SH-SY5Y (cell line): ENCODE data around the gene SLC22A7.

ENCODE experiments used
- GATA2 ChIP-seq: IDR thresholded peaks from 2 replicates; pipeline ENCODE4 v1.6.1; 2011; ENCODE audit warnings: mild to moderate bottlenecking, low read depth, low read length
- GATA3 ChIP-seq: IDR thresholded peaks from 2 replicates; pipeline ENCODE4 v1.6.1; 2011; ENCODE audit warnings: low read depth, mild to moderate bottlenecking, low read length, moderate library complexity

DNA sequence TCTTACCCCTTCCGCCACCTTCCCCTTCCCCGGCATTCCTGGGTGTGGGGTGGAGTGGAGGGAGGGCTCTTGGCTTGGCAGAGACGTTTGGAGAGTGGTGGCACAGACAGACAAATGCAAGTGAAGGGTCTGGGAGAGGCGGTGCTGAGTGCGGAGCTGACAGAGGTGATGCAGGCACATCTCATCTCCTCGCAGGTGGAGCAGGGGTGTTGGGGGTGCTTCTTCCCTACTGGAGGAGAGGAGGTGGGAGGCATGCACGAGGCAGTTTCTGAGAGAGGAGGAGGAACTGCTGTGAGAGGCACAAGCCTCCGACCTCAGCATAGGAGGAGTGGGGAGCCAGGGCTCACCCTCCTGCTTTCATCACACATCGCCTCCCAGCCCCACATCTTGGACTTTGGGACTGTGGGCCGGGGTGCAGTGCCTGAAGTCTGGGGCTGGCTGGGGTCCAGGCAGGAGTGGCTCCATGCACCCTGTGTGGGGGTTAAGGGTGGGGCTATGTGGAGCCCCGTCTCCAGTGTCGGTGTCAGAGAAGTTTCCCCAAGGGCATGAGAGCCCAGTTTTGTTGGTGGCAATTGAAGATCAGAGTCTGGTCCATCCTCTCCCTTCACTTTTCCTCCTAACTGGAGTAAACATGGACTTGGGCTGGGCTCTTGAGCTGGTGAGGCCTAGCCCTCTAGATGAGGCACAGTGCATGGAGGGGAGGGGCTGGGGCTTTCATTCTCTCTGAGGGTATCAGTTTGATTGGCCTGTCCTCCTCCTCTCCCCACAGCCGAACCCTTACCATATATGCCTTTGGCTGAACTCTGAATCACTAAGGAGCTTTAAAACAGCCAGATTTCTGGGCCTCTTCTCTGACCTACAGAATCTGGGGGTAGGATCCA, 20.2 kb upstream of the SLC22A7 start:
- no peak for TF ChIP-seq GATA2
- no peak for TF ChIP-seq GATA3
